Adrenal gland (tissue), 12 donors: ENCODE results near the gene CORO2A. TPM values are rescaled to one million over a fixed set of nuclear protein-coding genes. Genes with fewer than 3 reads are reported as not detected.

Experiments used
- DNase-seq, 7 donors: peaks; one replicate each; pipeline ENCODE4 v3.0.0-alpha.2; 2019 to 2020
- H3K27ac ChIP-seq, 5 donors: fragments of 200-600 bp; sonication (generic) in 4 of 5; 1 replicate in 3 of 5; 2 replicates in 2 of 5; pipeline versions ENCODE4 v1.5.1 to v1.8.0; 2016 to 2020; ENCODE audit warnings: mild to moderate bottlenecking in 1 of 5
- H3K27me3 ChIP-seq: fragments of 200-600 bp; 2 replicates; pipeline ENCODE4 v1.8.0; 2021
- H3K36me3 ChIP-seq, 2 donors: fragments of 200-600 bp; replicated peaks in 1 of 2; 1 replicate in 1 of 2; 2 replicates in 1 of 2; pipeline versions ENCODE4 v1.5.1 to v1.8.0; 2018 to 2022
- H3K4me1 ChIP-seq, 2 donors: fragments of 200-600 bp; replicated peaks in 1 of 2; 1 replicate in 1 of 2; 2 replicates in 1 of 2; pipeline versions ENCODE4 v1.5.1 to v1.8.0; 2018 to 2021
- H3K4me3 ChIP-seq, 4 donors: fragments of 200-600 bp; sonication (generic) in 3 of 4; one replicate each; pipeline ENCODE4 v1.5.1; 2016 to 2018
- H3K9me3 ChIP-seq, 3 donors: fragments of 200-600 bp; sonication (generic) in 1 of 3; replicated peaks in 1 of 3; 1 replicate in 2 of 3; 2 replicates in 1 of 3; pipeline versions ENCODE4 v1.5.1 to v1.8.0; 2016 to 2021
- CTCF ChIP-seq, 6 experiments: fragments of 450-650 bp in 4 of 6; fragments of 200-600 bp in 2 of 6; sonication (generic) in 1 of 6; IDR thresholded peaks; 1 replicate in 5 of 6; 2 replicates in 1 of 6; pipeline versions ENCODE4 v1.5.1 to v1.8.0; 2016 to 2021; ENCODE audit warnings: antibody characterized with exemption in 6 of 6, mild to moderate bottlenecking in 2 of 6, moderate library complexity in 1 of 6
- POLR2A ChIP-seq, 2 donors: fragments of 450-650 bp; IDR thresholded peaks; one replicate each; pipeline ENCODE4 v1.6.1; 2017; ENCODE audit warnings: antibody characterized with exemption in 2 of 2, mild to moderate bottlenecking in 2 of 2, moderate library complexity in 1 of 2
- WGBS, 4 donors: extraction: QIAGEN DNeasy Blood & Tissue Kit in 2 of 4; methylation state at CpG; one replicate each; pipeline versions ENCODE4 v1.1.5 to v1.1.7; 2013 to 2017; 5-methylcytosine and 5-hydroxymethylcytosine counted together
- intact Hi-C, 2 donors: fragments of 100-400 bp; cut with DNase I; formaldehyde crosslinking; loops; one replicate each; pipeline versions ENCODE4 v1.14.1 to v1.15.0; 2022 to 2023
- polyA plus RNA-seq, 3 donors: library from polyadenylated mRNA; stranded (reverse); fragments of 200-250 nt in 2 of 3; fragments of 350-450 nt in 1 of 3; fragmentation: Illumina TruSeq in 1 of 3; extraction: RNeasy Lipid Tissue Mini Kit (QIAGEN cat#74804) in 1 of 3; gene quantifications; one replicate each; pipeline ENCODE4 v1.2.3, GENCODE V29; 2013 to 2014
- total RNA-seq, 9 donors: library from RNA; depleted of rRNA in 4 of 9; stranded (reverse); fragments of >200 nt in 4 of 9; fragments of 120-200 nt in 1 of 9; fragmentation: NEBNext Ultra II Directional in 1 of 9; extraction: Animal tissue kit (Norgen Biotek cat#: 25700) in 1 of 9; gene quantifications; one replicate each; pipeline versions ENCODE4 v1.1.0 to v1.2.4, GENCODE V29; 2013 to 2023
- donor health status: healthy with polysubstance abuse.
- donor health status: Bipolar disorder and iron deficiency.
- donor health status: DM: yes; HTN: yes; CAD: no.
- donor health status: DM: no; HTN: no; CAD: no.
- donor health status: DM: no; HTN: no; CAD: no.
- donor health status: DM: yes; HTN: yes; CAD: no.

Gene CORO2A
- total and polyA plus RNA-seq, 12 donors = 0.06 to 3.9 (median 1.2) TPM

GRCh38 chr9:98101868-98102273 lies 90.6 kb downstream of the CORO2A start:
- intact Hi-C loops = no loop called here
- no peak overlapping the region for H3K27ac ChIP-seq
- peak in 1 of 7 donors; percentile 58 for DNase-seq
- H3K27me3 ChIP-seq = peaks cover 18% of the 10 kb centered on the region
- H3K9me3 ChIP-seq = no peaks in the 10 kb centered on the region
- 26 to 52% (median 44%) methylated on average over 6 of the region's 6 CpGs for WGBS, 4 donors
- no peak overlapping the region for H3K4me3 ChIP-seq
- TF ChIP-seq POLR2A (IDR thresholded peaks at IDR 0.05) (no peak), CTCF (IDR thresholded peaks at IDR 0.05) (no peak)
- H3K4me1 ChIP-seq = peaks cover 0 to 9% of the 10 kb centered on the region in 2 donors
- peaks cover 0 to 6% of the 10 kb centered on the region in 2 donors for H3K36me3 ChIP-seq

GRCh38 chr9:98101416-98101815 lies 91.0 kb downstream of the CORO2A start:
- no peak for TF ChIP-seq CTCF (IDR thresholded peaks at IDR 0.05)
- no peak for TF ChIP-seq POLR2A (IDR thresholded peaks at IDR 0.05)

GRCh38 chr9:98100456-98100855 lies 92.0 kb downstream of the CORO2A start:
- TF ChIP-seq POLR2A (IDR thresholded peaks at IDR 0.05) (no peak), CTCF (IDR thresholded peaks at IDR 0.05) (no peak)
- H3K4me1 ChIP-seq = peaks cover 0 to 9% of the 10 kb centered on the region in 2 donors
- H3K27ac ChIP-seq = no peak overlapping the region
- DNase-seq = no peak
- H3K4me3 ChIP-seq = no peak overlapping the region
- H3K36me3 ChIP-seq = peaks cover 0 to 6% of the 10 kb centered on the region in 2 donors
- H3K9me3 ChIP-seq = no peaks in the 10 kb centered on the region
- intact Hi-C loops = no loop called here
- peaks cover 15% of the 10 kb centered on the region for H3K27me3 ChIP-seq

More at GRCh38 chr9:98101416-98101815, 91.0 kb downstream of the CORO2A start:
- intact Hi-C loops = no loop called here
- peak overlapping the region in 1 of 5 donors; percentile 6 for H3K27ac ChIP-seq
- no peak overlapping the region for H3K4me3 ChIP-seq
- no peaks in the 10 kb centered on the region for H3K9me3 ChIP-seq
- peaks cover 16% of the 10 kb centered on the region for H3K27me3 ChIP-seq
- DNase-seq = peak in 1 of 7 donors; percentile 42
- peaks cover 0 to 9% of the 10 kb centered on the region in 2 donors for H3K4me1 ChIP-seq
- WGBS, 4 donors = 78 to 90% (median 87%) methylated on average over 7 of the region's 7 CpGs
- H3K36me3 ChIP-seq = peaks cover 0 to 6% of the 10 kb centered on the region in 2 donors

GRCh38 chr9:98099898-98100297 lies 92.5 kb downstream of the CORO2A start:
- Histone ChIP-seq H3K36me3 (peaks cover 0 to 6% of the 10 kb centered on the region in 2 donors), H3K27me3 (peaks cover 21% of the 10 kb centered on the region), H3K4me1 (peaks cover 0 to 9% of the 10 kb centered on the region in 2 donors), H3K9me3 (no peaks in the 10 kb centered on the region), H3K27ac (no peak overlapping the region), H3K4me3 (no peak overlapping the region)
- WGBS, 4 donors = 60 to 67% (median 66%) methylated on average over 5 of the region's 5 CpGs
- TF ChIP-seq POLR2A (IDR thresholded peaks at IDR 0.05) (no peak), CTCF (IDR thresholded peaks at IDR 0.05) (no peak)
- peak in 1 of 7 donors; percentile 43 for DNase-seq
- intact Hi-C loops = no loop called here
